ENCODE measurements around the gene LBH.

DNA sequence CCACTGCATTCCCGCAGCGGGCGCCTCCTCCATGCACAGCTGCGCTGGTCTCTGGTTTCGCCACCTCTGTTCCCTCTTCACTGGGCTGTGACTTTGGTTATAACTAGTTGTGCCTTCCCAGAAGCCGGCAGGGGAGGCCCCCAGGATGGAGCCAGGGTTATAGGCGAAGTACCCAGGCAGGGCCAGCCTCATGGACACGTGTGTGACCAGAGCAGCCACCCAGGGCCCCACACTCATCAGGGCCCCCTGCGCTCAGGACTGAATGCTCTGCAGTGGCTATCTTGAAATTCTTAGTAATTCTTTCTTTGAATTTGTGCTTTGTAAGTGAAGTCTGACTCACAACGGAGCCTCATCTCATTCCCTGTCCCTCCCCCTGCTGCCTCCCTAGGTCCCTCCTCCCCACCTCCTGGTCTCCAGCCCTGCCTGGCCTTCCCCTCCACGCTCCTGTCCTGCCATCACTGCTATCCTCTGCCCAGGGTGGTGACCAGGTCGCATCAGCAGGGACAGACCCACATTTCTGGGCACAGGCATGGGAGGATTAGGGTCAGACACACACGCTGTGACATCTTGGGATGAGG, 38.1 kb upstream of the LBH start:
- TF ChIP-seq, protein P1, sequence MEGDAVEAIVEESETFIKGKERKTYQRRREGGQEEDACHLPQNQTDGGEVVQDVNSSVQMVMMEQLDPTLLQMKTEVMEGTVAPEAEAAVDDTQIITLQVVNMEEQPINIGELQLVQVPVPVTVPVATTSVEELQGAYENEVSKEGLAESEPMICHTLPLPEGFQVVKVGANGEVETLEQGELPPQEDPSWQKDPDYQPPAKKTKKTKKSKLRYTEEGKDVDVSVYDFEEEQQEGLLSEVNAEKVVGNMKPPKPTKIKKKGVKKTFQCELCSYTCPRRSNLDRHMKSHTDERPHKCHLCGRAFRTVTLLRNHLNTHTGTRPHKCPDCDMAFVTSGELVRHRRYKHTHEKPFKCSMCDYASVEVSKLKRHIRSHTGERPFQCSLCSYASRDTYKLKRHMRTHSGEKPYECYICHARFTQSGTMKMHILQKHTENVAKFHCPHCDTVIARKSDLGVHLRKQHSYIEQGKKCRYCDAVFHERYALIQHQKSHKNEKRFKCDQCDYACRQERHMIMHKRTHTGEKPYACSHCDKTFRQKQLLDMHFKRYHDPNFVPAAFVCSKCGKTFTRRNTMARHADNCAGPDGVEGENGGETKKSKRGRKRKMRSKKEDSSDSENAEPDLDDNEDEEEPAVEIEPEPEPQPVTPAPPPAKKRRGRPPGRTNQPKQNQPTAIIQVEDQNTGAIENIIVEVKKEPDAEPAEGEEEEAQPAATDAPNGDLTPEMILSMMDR (IDR thresholded peaks at IDR 0.05) = no peak
- no peak for TF ChIP-seq POLR2A (IDR thresholded peaks at IDR 0.05)
